Panc1 (cell line): ENCODE data around the gene FARSA. TPM values are rescaled to one million over a fixed set of nuclear protein-coding genes. Genes with fewer than 3 reads are reported as not detected.
"Not testable (repeated sequence)": the region's sequence is repeated elsewhere in the genome, so short reads cannot be mapped to it uniquely, and the experiment has no call there.

Source experiments
- ATAC-seq: fragments of 200-7000 bp; cut with Tn5 transposase; 2 replicates; pipeline ENCODE4 v1.9.1; 2020; ENCODE audit warnings: mild to moderate bottlenecking, moderate library complexity
- BruUV-seq: library from RNA; stranded (reverse); fragments of 400-500 nt; replicated peaks from 2 replicates; lab custom pipeline; 2021; lab: Mats Ljungman, UMichigan
- CTCF ChIA-PET: fragments of 300-600 bp; sonication (Branson Sonifier 250); formaldehyde crosslinking; loops from one replicate; lab custom pipeline; 2022; ENCODE audit warnings: antibody characterized with exemption; lab: Charles Lee
- POLR2A ChIA-PET: fragments of 300-600 bp; sonication (Branson Sonifier 250); formaldehyde crosslinking; loops from one replicate; lab custom pipeline; 2022; ENCODE audit warnings: antibody characterized with exemption; lab: Charles Lee
- DNase-seq: peaks from one replicate; pipeline ENCODE4 v3.0.0-alpha.2; 2010; ENCODE audit warnings: low read depth, low spot score
- H3K27ac ChIP-seq: 2 replicates; pipeline ENCODE4 v1.5.1; 2011; ENCODE audit warnings: mild to moderate bottlenecking, low read length, inconsistent platforms
- H3K27me3 ChIP-seq: fragments of 200-500 bp; sonication (Bioruptor generic); 2 replicates; pipeline ENCODE4 v1.6.0; 2014; ENCODE audit warnings: low read length, inconsistent platforms; ENCODE audit not compliant: control insufficient read depth, insufficient read depth
- H3K36me3 ChIP-seq: fragments of 200-500 bp; sonication (Bioruptor generic); 2 replicates; pipeline ENCODE4 v1.5.1; 2014; ENCODE audit warnings: inconsistent platforms, mild to moderate bottlenecking, low read length, moderate library complexity; ENCODE audit not compliant: control insufficient read depth, insufficient read depth
- H3K4me1 ChIP-seq: 2 replicates; pipeline ENCODE4 v1.5.1; 2011; ENCODE audit warnings: inconsistent platforms, mild to moderate bottlenecking, low read length, moderate library complexity; ENCODE audit not compliant: control insufficient read depth, insufficient read depth
- H3K4me3 ChIP-seq, 2 experiments: 2 replicates each; pipeline ENCODE4 v1.5.1; 2011 to 2012; ENCODE audit warnings: low read depth in 2 of 2, low read length in 2 of 2, mild to moderate bottlenecking in 2 of 2, inconsistent platforms in 1 of 2, moderate library complexity in 1 of 2
- H3K9me3 ChIP-seq: fragments of 200-500 bp; sonication (Bioruptor generic); 2 replicates; pipeline ENCODE4 v1.5.1; 2014; ENCODE audit warnings: low read depth, mild to moderate bottlenecking, inconsistent platforms, low read length, moderate library complexity; ENCODE audit not compliant: control insufficient read depth, insufficient read depth
- POLR2AphosphoS5 ChIP-seq: IDR thresholded peaks from 2 replicates; pipeline ENCODE4 v1.6.1; 2012; ENCODE audit warnings: mild to moderate bottlenecking, low read depth, low read length, moderate library complexity
- SIN3A ChIP-seq: IDR thresholded peaks from 2 replicates; pipeline ENCODE4 v1.6.1; 2012; ENCODE audit warnings: low read depth, mild to moderate bottlenecking, low read length, moderate library complexity, borderline replicate concordance; ENCODE audit not compliant: insufficient read depth
- TCF7L2 ChIP-seq: IDR thresholded peaks from 2 replicates; pipeline ENCODE4 v1.6.1; 2011; ENCODE audit warnings: mild to moderate bottlenecking, low read depth, low read length, inconsistent platforms
- in situ Hi-C: cut with HindIII; loops from 2 replicates; pipeline ENCODE4 v1.10.0; 2016; ENCODE audit warnings: low sequenced_read_pairs, low pct_unique_long_range_greater_than_20kb
- intact Hi-C: fragments of 100-400 bp; cut with micrococcal nuclease; formaldehyde crosslinking; loops from one replicate; pipeline ENCODE4 v1.10.0; 2022; ENCODE audit not compliant: unreplicated experiment
- total RNA-seq: library from RNA; stranded (reverse); gene quantifications from one replicate; pipeline ENCODE4 v1.2.1, GENCODE V29; 2021; ENCODE audit not compliant: unreplicated experiment
- TF ChIP-seq, protein P1 (sequence below): fragments of 450-650 bp; IDR thresholded peaks from 2 replicates; pipeline ENCODE4 v1.5.1; 2017; ENCODE audit warnings: mild to moderate bottlenecking

FARSA gene
- total RNA-seq, 1 experiment from 2014 or later: 80.3 TPM

DNA sequence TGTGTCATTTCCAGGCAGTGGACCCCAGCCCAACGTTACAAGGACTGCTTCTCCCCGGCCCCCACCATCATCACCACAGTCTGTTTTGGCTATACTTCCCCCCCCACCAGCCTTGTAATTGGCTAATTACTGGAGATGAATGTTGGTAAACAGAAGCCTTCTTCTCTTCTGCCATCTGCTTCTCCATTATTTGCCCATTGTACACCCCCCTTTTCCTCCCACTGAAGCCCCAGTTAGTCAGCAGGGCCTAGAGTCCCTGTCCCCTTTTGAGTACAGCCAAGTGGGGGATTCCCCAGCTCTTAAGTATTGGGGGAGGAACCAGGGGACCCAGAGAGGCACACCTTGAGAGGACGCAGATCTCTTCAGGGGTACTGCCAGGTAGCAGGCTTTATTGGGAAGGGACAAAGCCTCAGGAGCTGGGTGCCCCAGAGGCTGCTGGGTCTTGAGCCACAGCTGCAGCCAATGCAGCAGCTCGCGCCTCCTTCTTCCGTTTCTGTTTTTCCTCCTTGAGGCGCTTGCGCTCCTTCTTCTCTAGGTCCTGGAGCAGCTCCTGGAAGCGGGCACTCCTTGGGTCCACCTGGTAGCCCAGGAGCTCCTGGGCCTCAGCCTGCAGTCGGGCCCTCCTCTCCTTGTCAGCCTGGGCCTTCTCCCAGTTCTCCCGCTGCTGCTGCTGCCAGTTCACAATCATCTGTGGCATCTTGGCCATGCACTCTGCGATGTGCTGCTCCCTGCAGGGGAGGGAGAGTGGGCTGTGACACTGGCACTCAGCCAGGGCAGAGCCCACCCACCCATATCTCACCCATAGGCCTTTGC lies 20.5 kb upstream of the FARSA start:
- H3K27ac ChIP-seq: peak overlapping the region; percentile 51; the same call in 1 of the 2 replicates
- no peak overlapping the region for H3K4me3 ChIP-seq
- intact Hi-C loops: no loop called here
- in situ Hi-C loops: no loop called here
- 0 out of 2 replicates have a peak, but pooled peaks have one; percentile 24 for TF ChIP-seq POLR2AphosphoS5
- TF ChIP-seq TCF7L2: no peak
- ATAC-seq: peak; percentile 15; the same call in 1 of the 2 replicates
- CTCF ChIA-PET: interaction anchor here (0.6 to 1.3 kb wide), 3 partner anchors 10 to 16 kb away, joined by 3 to 5 read pairs (median 3); no protein-coding TSS in a partner anchor
- peaks cover 10% of the 10 kb centered on the region for H3K36me3 ChIP-seq
- H3K4me1 ChIP-seq: peaks cover 30% of the 10 kb centered on the region
- H3K9me3 ChIP-seq: no peaks in the 10 kb centered on the region
- no peaks in the 10 kb centered on the region for H3K27me3 ChIP-seq
- POLR2A ChIA-PET: interaction anchor here (0.6 kb wide), 1 partner anchor 14 kb away, joined by 3 read pairs; no protein-coding TSS in a partner anchor
- no TSS peak for BruUV-seq
- DNase-seq: no peak

DNA sequence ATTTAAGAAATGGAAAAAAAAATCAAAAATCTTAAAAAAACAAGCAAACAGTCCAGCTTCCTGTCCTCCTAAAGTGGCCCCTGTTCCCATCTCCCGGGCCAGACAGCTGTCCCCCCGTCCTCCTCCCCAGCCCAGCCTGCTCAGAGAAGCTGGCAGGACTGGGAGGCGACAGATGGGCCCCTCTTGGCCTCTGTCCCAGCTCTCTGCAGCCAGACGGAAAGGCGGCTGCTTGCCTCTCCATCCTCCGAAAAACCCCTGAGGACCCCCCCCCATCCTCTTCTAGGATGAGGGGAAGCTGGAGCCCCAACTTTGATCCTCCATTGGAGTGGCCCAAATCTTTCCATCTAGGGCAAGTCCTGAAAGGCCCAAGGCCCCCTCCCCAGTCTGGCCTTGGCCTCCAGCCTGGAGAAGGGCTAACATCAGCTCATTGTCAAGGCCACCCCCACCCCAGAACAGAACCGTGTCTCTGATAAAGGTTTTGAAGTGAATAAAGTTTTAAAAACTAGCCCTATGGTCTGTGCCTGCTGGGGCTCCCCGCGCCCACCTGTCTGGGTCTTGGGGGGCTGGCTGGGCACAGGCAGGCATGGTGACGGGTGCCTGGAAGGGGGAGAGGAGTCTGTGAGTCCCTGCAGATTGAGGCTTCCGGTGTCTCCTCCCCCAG lies 19.8 kb upstream of the FARSA start:
- TSS peak; percentile 95 for BruUV-seq
- in situ Hi-C loops: no loop called here
- CTCF ChIA-PET: interaction anchor here (1.3 kb wide), 1 partner anchor 12 kb away, joined by 3 read pairs; no protein-coding TSS in a partner anchor

DNA sequence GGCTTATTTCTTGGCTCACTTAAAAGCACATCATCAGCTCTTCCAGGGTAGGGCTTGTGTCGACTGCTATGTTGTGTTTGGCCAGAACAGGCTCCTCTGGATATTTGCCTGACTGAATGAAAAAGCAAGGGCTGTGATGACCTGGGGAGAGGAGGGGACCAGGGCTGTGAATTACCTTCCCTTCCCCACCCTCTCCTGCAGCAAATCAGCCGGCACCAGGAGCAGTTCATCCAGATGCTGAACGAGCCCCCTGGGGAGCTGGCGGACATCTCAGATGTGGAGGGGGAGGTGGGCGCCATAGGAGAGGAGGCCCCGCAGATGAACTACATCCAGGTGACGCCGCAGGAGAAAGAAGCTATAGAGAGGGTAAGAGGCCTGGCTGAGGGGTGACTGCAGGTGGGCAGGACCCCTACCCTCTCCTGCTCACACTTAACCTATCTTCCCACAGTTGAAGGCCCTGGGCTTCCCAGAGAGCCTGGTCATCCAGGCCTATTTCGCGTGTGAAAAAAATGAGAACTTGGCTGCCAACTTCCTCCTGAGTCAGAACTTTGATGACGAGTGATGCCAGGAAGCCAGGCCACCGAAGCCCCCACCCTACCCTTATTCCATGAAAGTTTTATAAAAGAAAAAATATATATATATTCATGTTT lies 19.1 kb upstream of the FARSA start:
- Histone ChIP-seq H3K27ac (no peak overlapping the region; the same call in 1 of the 2 replicates), H3K4me1 (peaks cover 31% of the 10 kb centered on the region), H3K36me3 (peaks cover 11% of the 10 kb centered on the region), H3K4me3 (no peak overlapping the region), H3K27me3 (no peaks in the 10 kb centered on the region), H3K9me3 (no peaks in the 10 kb centered on the region)
- ATAC-seq (no peak), DNase-seq (no peak)
- TF ChIP-seq SIN3A: no peak
- TF ChIP-seq, protein P1, sequence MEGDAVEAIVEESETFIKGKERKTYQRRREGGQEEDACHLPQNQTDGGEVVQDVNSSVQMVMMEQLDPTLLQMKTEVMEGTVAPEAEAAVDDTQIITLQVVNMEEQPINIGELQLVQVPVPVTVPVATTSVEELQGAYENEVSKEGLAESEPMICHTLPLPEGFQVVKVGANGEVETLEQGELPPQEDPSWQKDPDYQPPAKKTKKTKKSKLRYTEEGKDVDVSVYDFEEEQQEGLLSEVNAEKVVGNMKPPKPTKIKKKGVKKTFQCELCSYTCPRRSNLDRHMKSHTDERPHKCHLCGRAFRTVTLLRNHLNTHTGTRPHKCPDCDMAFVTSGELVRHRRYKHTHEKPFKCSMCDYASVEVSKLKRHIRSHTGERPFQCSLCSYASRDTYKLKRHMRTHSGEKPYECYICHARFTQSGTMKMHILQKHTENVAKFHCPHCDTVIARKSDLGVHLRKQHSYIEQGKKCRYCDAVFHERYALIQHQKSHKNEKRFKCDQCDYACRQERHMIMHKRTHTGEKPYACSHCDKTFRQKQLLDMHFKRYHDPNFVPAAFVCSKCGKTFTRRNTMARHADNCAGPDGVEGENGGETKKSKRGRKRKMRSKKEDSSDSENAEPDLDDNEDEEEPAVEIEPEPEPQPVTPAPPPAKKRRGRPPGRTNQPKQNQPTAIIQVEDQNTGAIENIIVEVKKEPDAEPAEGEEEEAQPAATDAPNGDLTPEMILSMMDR: no peak
- no TSS peak for BruUV-seq
- POLR2A ChIA-PET: no interaction called here
- CTCF ChIA-PET: no interaction called here
- intact Hi-C loops: no loop called here
- in situ Hi-C loops: no loop called here

More for the DNA sequence above, 19.8 kb upstream of the FARSA start:
- no peak overlapping the region for H3K4me3 ChIP-seq
- peak overlapping the region; percentile 51; the same call in 1 of the 2 replicates for H3K27ac ChIP-seq
- no peaks in the 10 kb centered on the region for H3K9me3 ChIP-seq
- POLR2A ChIA-PET: no interaction called here
- intact Hi-C loops: no loop called here
- ATAC-seq: no peak
- H3K27me3 ChIP-seq: no peaks in the 10 kb centered on the region
- H3K36me3 ChIP-seq: peaks cover 10% of the 10 kb centered on the region
- no peak for DNase-seq
- peaks cover 30% of the 10 kb centered on the region for H3K4me1 ChIP-seq
- TF ChIP-seq, protein P1: no peak
- peak; percentile 35 for TF ChIP-seq POLR2AphosphoS5

DNA sequence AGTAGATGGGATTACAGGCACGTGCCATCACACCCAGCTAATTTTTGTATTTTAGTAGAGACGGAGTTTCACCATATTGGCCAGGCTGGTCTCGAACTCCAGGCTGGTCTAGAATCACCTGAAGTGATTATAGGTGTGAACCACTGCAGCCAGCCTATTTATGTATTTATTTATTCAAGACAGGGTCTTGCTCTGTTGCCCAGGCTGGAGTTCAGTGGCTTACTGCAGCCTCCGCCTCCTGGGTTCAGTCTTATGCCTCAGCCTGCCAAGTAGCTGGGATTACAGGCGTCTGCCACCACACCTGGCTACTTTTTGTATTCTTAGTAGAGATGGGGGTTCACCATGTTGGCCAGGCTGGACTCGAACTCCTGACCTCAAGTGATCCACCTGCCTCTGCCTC lies 18.5 kb upstream of the FARSA start:
- H3K4me3 ChIP-seq, H3K27ac ChIP-seq, H3K9me3 ChIP-seq, intact Hi-C loops, H3K27me3 ChIP-seq, CTCF ChIA-PET, POLR2A ChIA-PET, ATAC-seq, in situ Hi-C loops, DNase-seq, BruUV-seq: not testable (repeated sequence)
- peaks cover 12% of the 10 kb centered on the region for H3K36me3 ChIP-seq
- H3K4me1 ChIP-seq: peaks cover 36% of the 10 kb centered on the region
